Esophagus muscularis mucosa (tissue), 4 donors: ENCODE measurements around the gene PRSS21. TPM values are rescaled to one million over a fixed set of nuclear protein-coding genes. Genes with fewer than 3 reads are reported as not detected.

Experiments used
- DNase-seq: peaks from one replicate; pipeline ENCODE4 v3.0.0-alpha.2; 2017; ENCODE audit errors: extremely low spot score
- H3K27ac ChIP-seq, 4 donors: fragments of 200-600 bp; sonication (generic); replicated peaks in 1 of 4; 1 replicate in 3 of 4; 2 replicates in 1 of 4; pipeline ENCODE4 v1.5.1; 2016 to 2019; ENCODE audit warnings: mild to moderate bottlenecking in 1 of 4
- H3K27me3 ChIP-seq, 4 donors: fragments of 200-600 bp; sonication (generic); one replicate each; pipeline versions ENCODE4 v1.5.1 to v1.6.0; 2016 to 2019
- H3K36me3 ChIP-seq, 4 donors: fragments of 200-600 bp; sonication (generic); one replicate each; pipeline ENCODE4 v1.5.1; 2016 to 2019
- H3K4me1 ChIP-seq, 4 donors: fragments of 200-600 bp; sonication (generic); one replicate each; pipeline ENCODE4 v1.5.1; 2016 to 2019
- H3K4me3 ChIP-seq, 4 donors: fragments of 200-600 bp; sonication (generic); 1 replicate in 2 of 4; 2 replicates in 2 of 4; pipeline ENCODE4 v1.5.1; 2016 to 2019; ENCODE audit warnings: mild to moderate bottlenecking in 4 of 4, moderate library complexity in 1 of 4
- H3K9me3 ChIP-seq, 4 donors: fragments of 200-600 bp; sonication (generic); 1 replicate in 3 of 4; 2 replicates in 1 of 4; pipeline ENCODE4 v1.5.1; 2016 to 2019
- EP300 ChIP-seq: sonication (generic); formaldehyde crosslinking; IDR thresholded peaks from one replicate; pipeline ENCODE4 v1.6.1; 2017; ENCODE audit warnings: antibody characterized with exemption
- POLR2A ChIP-seq: fragments of 450-650 bp; IDR thresholded peaks from one replicate; pipeline ENCODE4 v1.6.1; 2017; ENCODE audit warnings: antibody characterized with exemption, moderate library complexity, mild to moderate bottlenecking, low read depth
- POLR2AphosphoS5 ChIP-seq, 2 donors: sonication (generic); formaldehyde crosslinking; IDR thresholded peaks; one replicate each; pipeline ENCODE4 v1.6.1; 2017; ENCODE audit warnings: antibody characterized with exemption in 2 of 2
- WGBS: methylation state at CpG from one replicate; pipeline ENCODE4 v1.1.5; 2018; 5-methylcytosine and 5-hydroxymethylcytosine counted together
- intact Hi-C: fragments of 100-400 bp; cut with DNase I; formaldehyde crosslinking; loops from one replicate; pipeline ENCODE4 v1.15.1; 2023
- total RNA-seq, 4 donors: library from RNA; depleted of rRNA; stranded (reverse); fragments of >200 nt; gene quantifications; one replicate each; pipeline versions ENCODE4 v1.1.0 to v1.2.1, GENCODE V29; 2016
- TF ChIP-seq, protein P1 (sequence below), 3 experiments: fragments of 200-600 bp in 2 of 3; fragments of 450-650 bp in 1 of 3; sonication (generic) in 2 of 3; IDR thresholded peaks; one replicate each; pipeline ENCODE4 v1.5.1; 2017 to 2019; ENCODE audit warnings: antibody characterized with exemption in 3 of 3, mild to moderate bottlenecking in 2 of 3, moderate library complexity in 1 of 3

PRSS21 gene
- total RNA-seq, 4 donors from 2014 or later, result not detected

DNA sequence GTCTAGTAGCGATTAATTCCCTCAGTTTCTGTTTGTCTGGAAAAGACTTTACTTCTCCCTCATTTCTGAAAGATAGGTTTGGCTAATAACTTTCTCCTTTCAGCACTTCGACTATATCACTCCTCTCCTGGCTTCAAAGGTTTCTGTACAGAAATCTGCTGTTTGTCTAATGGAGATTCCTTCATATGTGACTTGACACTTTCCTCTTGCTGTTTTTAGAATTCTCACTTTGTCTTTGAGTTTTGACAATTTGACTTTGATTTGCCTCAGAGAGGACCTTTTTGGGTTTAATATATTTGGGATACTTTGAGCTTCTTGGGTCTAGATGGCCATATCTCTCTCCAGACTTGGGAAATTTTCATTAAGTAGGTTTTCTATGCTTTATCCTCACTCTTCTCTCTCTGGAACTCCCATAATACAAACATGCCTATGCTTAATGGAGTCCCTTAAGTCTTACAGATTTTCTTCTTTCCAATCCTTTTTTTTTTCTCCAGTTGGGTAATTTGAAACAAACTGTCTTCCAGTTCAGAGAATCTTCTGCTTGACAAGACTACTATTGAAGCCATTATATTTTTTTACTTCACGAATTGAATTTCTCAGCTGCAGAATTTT is 7.8 kb upstream of the PRSS21 start:
- Histone ChIP-seq H3K27me3 (peaks cover 0 to 69% (median 0%) of the 10 kb centered on the region in 4 donors), H3K9me3 (peaks cover 0 to 9% (median 6%) of the 10 kb centered on the region in 4 donors), H3K4me3 (no peak overlapping the region), H3K27ac (no peak overlapping the region), H3K36me3 (no peaks in the 10 kb centered on the region), H3K4me1 (no peaks in the 10 kb centered on the region)
- 81% methylated on average over 3 of the region's 3 CpGs for WGBS
- no peak for DNase-seq
- TF ChIP-seq POLR2A (no peak), POLR2AphosphoS5 (IDR thresholded peaks at IDR 0.05) (no peak), EP300 (no peak)
- TF ChIP-seq, protein P1, sequence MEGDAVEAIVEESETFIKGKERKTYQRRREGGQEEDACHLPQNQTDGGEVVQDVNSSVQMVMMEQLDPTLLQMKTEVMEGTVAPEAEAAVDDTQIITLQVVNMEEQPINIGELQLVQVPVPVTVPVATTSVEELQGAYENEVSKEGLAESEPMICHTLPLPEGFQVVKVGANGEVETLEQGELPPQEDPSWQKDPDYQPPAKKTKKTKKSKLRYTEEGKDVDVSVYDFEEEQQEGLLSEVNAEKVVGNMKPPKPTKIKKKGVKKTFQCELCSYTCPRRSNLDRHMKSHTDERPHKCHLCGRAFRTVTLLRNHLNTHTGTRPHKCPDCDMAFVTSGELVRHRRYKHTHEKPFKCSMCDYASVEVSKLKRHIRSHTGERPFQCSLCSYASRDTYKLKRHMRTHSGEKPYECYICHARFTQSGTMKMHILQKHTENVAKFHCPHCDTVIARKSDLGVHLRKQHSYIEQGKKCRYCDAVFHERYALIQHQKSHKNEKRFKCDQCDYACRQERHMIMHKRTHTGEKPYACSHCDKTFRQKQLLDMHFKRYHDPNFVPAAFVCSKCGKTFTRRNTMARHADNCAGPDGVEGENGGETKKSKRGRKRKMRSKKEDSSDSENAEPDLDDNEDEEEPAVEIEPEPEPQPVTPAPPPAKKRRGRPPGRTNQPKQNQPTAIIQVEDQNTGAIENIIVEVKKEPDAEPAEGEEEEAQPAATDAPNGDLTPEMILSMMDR (IDR thresholded peaks at IDR 0.05), result no peak
- intact Hi-C loops, result no loop called here

DNA sequence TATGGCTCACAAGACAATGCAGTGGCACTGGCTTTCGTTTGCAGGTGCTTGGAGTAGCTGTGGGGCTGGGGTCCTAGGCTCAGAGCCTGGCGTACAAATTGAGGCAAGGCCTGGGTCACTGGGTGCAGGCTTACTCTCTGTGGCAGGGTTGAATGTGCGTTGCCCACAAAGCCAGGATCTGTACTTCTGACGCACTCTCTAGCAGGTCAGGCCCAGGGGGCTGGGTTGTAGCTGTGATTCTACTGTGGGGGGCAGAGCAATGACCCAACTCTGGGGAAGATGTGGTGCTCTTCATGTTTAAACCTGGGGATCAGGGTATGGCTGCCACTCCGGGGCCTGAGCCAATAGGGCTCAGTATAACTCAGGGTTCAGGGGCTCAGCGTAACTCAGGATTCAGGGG is 6.4 kb upstream of the PRSS21 start:
- H3K4me3 ChIP-seq, result no peak overlapping the region
- no peaks in the 10 kb centered on the region for H3K4me1 ChIP-seq
- intact Hi-C loops, result no loop called here
- TF ChIP-seq POLR2A, result no peak
- TF ChIP-seq, protein P1 (IDR thresholded peaks at IDR 0.05), result no peak
- TF ChIP-seq EP300, result no peak
- TF ChIP-seq POLR2AphosphoS5 (IDR thresholded peaks at IDR 0.05), result no peak
- H3K9me3 ChIP-seq, result no peaks in the 10 kb centered on the region
- WGBS, result 73% methylated on average over 4 of the region's 6 CpGs
- H3K27me3 ChIP-seq, result peaks cover 0 to 80% (median 0%) of the 10 kb centered on the region in 4 donors
- no peak for DNase-seq
- H3K27ac ChIP-seq, result no peak overlapping the region
- H3K36me3 ChIP-seq, result no peaks in the 10 kb centered on the region

DNA sequence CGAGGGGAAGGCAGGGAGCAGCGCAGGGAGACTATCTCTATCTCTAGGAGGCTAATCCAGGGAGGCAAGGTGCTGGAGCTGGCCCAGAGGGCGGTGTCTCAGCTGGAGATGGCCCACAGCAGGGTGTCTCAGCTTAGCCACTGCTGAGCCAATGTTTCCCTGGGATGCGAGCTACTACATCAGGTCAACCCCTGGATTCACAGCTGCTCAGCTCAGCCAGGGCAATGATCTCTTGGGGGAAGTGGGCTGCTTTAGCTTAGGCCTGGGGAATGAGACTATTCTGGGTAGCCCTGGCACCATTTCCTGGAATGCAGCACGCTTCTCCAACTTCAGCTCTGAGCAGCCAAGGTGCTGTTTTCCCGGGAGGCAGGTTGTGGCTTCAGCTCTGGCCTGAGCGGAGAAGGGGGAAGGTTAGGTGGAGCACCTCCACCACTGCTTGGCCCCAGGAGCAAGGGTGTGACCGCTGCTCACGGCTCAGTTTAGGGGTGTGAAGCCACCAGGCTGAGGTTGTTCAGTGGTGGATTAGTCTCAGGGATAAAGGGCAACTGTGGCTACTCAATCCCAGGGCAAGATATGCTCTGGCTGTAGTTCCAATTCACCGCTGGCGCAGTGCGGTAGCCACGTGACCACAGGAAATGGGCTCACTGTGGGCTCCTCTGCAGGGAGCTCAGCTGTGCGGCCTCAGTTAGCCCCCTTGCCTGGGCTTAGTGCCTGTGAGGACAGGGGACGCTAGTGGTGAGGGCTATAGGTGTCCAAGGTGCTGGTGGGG is 5.2 kb upstream of the PRSS21 start:
- H3K4me3 ChIP-seq, result no peak overlapping the region
- H3K27ac ChIP-seq, result no peak overlapping the region
- H3K36me3 ChIP-seq, result no peaks in the 10 kb centered on the region
- H3K9me3 ChIP-seq, result no peaks in the 10 kb centered on the region
- TF ChIP-seq POLR2A (no peak), POLR2AphosphoS5 (IDR thresholded peaks at IDR 0.05) (no peak), EP300 (no peak)
- TF ChIP-seq, protein P1 (IDR thresholded peaks at IDR 0.05), result no peak
- H3K27me3 ChIP-seq, result peaks cover 0 to 84% (median 1%) of the 10 kb centered on the region in 4 donors
- DNase-seq, result no peak
- intact Hi-C loops, result no loop called here
- 41% methylated on average over 3 of the region's 15 CpGs for whole genome bisulfite sequencing
- peaks cover 0 to 1% (median 0%) of the 10 kb centered on the region in 4 donors for H3K4me1 ChIP-seq

DNA sequence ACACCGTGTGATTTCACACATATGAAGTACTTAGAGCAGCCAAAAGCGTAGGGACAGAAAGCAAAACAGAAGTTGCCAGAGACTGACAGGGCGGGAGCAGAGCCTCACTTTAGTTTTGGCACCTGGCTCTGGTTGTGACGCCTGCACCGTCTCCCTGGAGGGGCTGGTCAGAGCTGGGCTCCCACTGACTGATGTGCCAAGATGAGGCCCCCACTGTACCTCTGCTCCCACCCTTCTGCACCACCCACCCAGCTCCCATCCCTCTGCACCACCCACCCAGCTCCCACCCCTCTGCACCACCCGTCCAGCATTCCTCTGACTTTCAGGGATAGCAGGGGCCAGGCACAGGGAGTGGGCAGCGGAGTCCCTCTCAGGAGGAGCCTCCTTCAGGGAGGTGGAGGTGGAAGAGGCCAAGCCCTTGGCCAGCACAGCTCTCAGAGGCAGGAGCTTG is 3.2 kb upstream of the PRSS21 start:
- intact Hi-C loops, result no loop called here
- Histone ChIP-seq H3K9me3 (no peaks in the 10 kb centered on the region), H3K4me1 (peaks cover 0 to 5% (median 0%) of the 10 kb centered on the region in 4 donors), H3K4me3 (no peak overlapping the region), H3K27ac (no peak overlapping the region), H3K27me3 (peaks cover 0 to 82% (median 4%) of the 10 kb centered on the region in 4 donors), H3K36me3 (no peaks in the 10 kb centered on the region)
- 59% methylated on average over 7 of the region's 7 CpGs for WGBS
- TF ChIP-seq POLR2A (no peak), EP300 (no peak), POLR2AphosphoS5 (IDR thresholded peaks at IDR 0.05) (no peak)
- TF ChIP-seq, protein P1 (IDR thresholded peaks at IDR 0.05), result no peak
- no peak for DNase-seq
